SK-N-SH treated with all-trans-retinoic acid at 6 μM for 48 hours (cell line): Measurements from ENCODE around the gene XRCC1.

Experiments
- ARNTL ChIP-seq: fragments of 450-650 bp; formaldehyde crosslinking; IDR thresholded peaks from 2 replicates; pipeline ENCODE4 v1.5.0; 2020; ENCODE audit warnings: low read depth, mild to moderate bottlenecking, moderate library complexity, borderline replicate concordance
- ESRRG ChIP-seq: fragments of 250-450 bp; sonication (Bioruptor Pico); IDR thresholded peaks from 2 replicates; pipeline ENCODE4 v1.6.1; 2021; ENCODE audit warnings: mild to moderate bottlenecking
- GLIS3 ChIP-seq: fragments of 250-450 bp; sonication (Bioruptor Pico); IDR thresholded peaks from 2 replicates; pipeline ENCODE4 v1.5.0; 2020; ENCODE audit warnings: mild to moderate bottlenecking, moderate library complexity
- OSR1 ChIP-seq: fragments of 250-450 bp; sonication (Bioruptor Pico); IDR thresholded peaks from 2 replicates; pipeline ENCODE4 v1.8.0; 2022; ENCODE audit warnings: moderate library complexity, mild to moderate bottlenecking, inconsistent platforms
- PPARA ChIP-seq: fragments of 250-450 bp; sonication (Bioruptor Pico); IDR thresholded peaks from 2 replicates; pipeline ENCODE4 v1.5.0; 2020; ENCODE audit warnings: mild to moderate bottlenecking, borderline replicate concordance
- TOX ChIP-seq: fragments of 250-450 bp; sonication (Bioruptor Pico); IDR thresholded peaks from 2 replicates; pipeline ENCODE4 v1.8.0; 2021; ENCODE audit warnings: mild to moderate bottlenecking, moderate library complexity, borderline replicate concordance
- ZC3H10 ChIP-seq: fragments of 250-450 bp; sonication (Bioruptor Pico); IDR thresholded peaks from 2 replicates; pipeline ENCODE4 v1.5.1; 2021; ENCODE audit warnings: mild to moderate bottlenecking, moderate library complexity
- ZNF565 ChIP-seq: fragments of 450-650 bp; formaldehyde crosslinking; conservative IDR thresholded peaks from 2 replicates; pipeline ENCODE4 v1.5.0; 2020; ENCODE audit warnings: low read depth, mild to moderate bottlenecking, moderate library complexity
- ZNF70 ChIP-seq: fragments of 450-650 bp; formaldehyde crosslinking; IDR thresholded peaks from 2 replicates; pipeline ENCODE4 v1.5.0; 2020; ENCODE audit warnings: mild to moderate bottlenecking, moderate library complexity
- TF ChIP-seq, protein P1 (sequence below): fragments of 250-450 bp; sonication (Bioruptor Pico); IDR thresholded peaks from 2 replicates; pipeline ENCODE4 v1.5.1; 2020; ENCODE audit warnings: low read depth, mild to moderate bottlenecking, moderate library complexity
- TF ChIP-seq, protein P2 (sequence below): fragments of 250-450 bp; sonication (Bioruptor Pico); IDR thresholded peaks from 2 replicates; pipeline ENCODE4 v1.8.0; 2020; ENCODE audit warnings: mild to moderate bottlenecking, moderate library complexity, borderline replicate concordance
- TF ChIP-seq, protein P3 (sequence below): fragments of 250-450 bp; sonication (Bioruptor Pico); IDR thresholded peaks from 2 replicates; pipeline ENCODE4 v1.5.1; 2021; ENCODE audit warnings: mild to moderate bottlenecking, moderate library complexity

DNA sequence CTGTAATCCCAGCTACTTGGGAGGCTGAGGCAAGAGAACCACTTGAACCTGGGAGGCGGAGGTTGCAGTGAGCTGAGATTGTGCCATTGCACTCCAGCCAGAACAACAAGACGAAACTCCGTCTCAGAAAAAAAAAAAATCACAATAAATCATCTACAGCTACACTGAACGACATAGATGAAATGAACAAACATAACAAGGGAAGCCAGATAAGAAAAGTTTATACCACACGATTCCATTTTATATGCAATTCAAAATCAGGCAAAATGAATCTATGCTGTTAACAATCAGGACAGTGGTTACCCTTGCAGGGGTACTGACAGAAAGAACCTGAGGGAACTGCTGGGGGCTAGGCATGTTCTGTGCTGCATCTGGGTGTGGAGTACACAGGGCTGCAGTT, 5.7 kb downstream of the XRCC1 start:
- TF ChIP-seq, protein P1, sequence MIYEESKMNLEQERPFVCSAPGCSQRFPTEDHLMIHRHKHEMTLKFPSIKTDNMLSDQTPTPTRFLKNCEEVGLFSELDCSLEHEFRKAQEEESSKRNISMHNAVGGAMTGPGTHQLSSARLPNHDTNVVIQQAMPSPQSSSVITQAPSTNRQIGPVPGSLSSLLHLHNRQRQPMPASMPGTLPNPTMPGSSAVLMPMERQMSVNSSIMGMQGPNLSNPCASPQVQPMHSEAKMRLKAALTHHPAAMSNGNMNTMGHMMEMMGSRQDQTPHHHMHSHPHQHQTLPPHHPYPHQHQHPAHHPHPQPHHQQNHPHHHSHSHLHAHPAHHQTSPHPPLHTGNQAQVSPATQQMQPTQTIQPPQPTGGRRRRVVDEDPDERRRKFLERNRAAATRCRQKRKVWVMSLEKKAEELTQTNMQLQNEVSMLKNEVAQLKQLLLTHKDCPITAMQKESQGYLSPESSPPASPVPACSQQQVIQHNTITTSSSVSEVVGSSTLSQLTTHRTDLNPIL = no peak
- TF ChIP-seq ZNF70 (CRISPR knock-in tag) (no peak), TOX (no peak), ESRRG (CRISPR knock-in tag) (no peak), OSR1 (CRISPR knock-in tag) (no peak), PPARA (CRISPR knock-in tag) (no peak), GLIS3 (CRISPR knock-in tag) (no peak), ZC3H10 (CRISPR knock-in tag) (no peak), ZNF565 (CRISPR knock-in tag) (no peak), ARNTL (no peak)
- TF ChIP-seq, protein P2, sequence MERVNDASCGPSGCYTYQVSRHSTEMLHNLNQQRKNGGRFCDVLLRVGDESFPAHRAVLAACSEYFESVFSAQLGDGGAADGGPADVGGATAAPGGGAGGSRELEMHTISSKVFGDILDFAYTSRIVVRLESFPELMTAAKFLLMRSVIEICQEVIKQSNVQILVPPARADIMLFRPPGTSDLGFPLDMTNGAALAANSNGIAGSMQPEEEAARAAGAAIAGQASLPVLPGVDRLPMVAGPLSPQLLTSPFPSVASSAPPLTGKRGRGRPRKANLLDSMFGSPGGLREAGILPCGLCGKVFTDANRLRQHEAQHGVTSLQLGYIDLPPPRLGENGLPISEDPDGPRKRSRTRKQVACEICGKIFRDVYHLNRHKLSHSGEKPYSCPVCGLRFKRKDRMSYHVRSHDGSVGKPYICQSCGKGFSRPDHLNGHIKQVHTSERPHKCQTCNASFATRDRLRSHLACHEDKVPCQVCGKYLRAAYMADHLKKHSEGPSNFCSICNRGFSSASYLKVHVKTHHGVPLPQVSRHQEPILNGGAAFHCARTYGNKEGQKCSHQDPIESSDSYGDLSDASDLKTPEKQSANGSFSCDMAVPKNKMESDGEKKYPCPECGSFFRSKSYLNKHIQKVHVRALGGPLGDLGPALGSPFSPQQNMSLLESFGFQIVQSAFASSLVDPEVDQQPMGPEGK (CRISPR knock-in tag) = no peak
- TF ChIP-seq, protein P3, sequence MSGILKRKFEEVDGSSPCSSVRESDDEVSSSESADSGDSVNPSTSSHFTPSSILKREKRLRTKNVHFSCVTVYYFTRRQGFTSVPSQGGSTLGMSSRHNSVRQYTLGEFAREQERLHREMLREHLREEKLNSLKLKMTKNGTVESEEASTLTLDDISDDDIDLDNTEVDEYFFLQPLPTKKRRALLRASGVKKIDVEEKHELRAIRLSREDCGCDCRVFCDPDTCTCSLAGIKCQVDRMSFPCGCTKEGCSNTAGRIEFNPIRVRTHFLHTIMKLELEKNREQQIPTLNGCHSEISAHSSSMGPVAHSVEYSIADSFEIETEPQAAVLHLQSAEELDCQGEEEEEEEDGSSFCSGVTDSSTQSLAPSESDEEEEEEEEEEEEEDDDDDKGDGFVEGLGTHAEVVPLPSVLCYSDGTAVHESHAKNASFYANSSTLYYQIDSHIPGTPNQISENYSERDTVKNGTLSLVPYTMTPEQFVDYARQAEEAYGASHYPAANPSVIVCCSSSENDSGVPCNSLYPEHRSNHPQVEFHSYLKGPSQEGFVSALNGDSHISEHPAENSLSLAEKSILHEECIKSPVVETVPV (CRISPR knock-in tag) = no peak
